ENCODE results near the gene DNMT3L.
"Not testable (repeated sequence)": the region's sequence is repeated elsewhere in the genome, so short reads cannot be mapped to it uniquely, and the experiment has no call there.

The DNMT3L gene

GRCh38 chr21:44269090-44269489 lies 7.4 kb upstream of the DNMT3L start:
- no peaks in the 10 kb centered on the region for H3K36me3 Mint-ChIP-seq
- no peak overlapping the region for H3K27ac Mint-ChIP-seq
- H3K4me1 Mint-ChIP-seq = no peaks in the 10 kb centered on the region
- no peak for DNase-seq (ENCODE audit: low spot score in 2 of 2)
- no peak for ATAC-seq
- H3K9me3 Mint-ChIP-seq = no peaks in the 10 kb centered on the region
- no peak overlapping the region for H3K4me3 Mint-ChIP-seq

GRCh38 chr21:44267655-44268142 lies 6.0 kb upstream of the DNMT3L start:
- ATAC-seq = peak; percentile 50

DNA sequence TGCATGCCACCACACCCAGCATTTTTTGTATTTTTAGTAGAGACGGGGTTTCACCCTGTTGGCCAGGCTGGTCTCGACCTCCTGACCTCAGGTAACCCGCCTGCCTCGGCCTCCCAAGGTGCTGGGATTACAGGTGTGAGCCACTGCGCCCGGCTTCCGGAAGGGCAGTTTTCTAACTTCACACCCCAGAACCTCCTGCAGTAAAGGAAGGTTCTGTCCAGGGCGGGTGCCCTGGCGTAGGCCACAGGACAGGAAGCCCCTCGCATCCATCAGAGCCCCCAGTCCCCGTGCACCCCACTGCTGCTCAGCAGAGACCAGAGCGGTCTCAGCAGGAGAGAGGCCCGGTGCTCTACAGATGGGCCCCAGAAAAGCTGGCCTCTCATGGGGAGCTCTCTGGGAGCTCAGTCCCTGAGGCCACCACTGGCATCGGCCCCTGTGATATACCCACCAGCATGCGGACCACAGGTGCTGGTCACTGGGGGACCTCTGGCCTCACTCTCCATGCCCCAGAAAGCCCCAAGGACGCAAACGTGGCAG lies 4.1 kb upstream of the DNMT3L start:
- DNase-seq (ENCODE audit: low spot score in 2 of 2) (no peak), ATAC-seq (no peak)
- Mint-ChIP-seq H3K4me1 (no peaks in the 10 kb centered on the region), H3K27ac (no peak overlapping the region), H3K36me3 (no peaks in the 10 kb centered on the region), H3K4me3 (no peak overlapping the region), H3K9me3 (no peaks in the 10 kb centered on the region)

More at GRCh38 chr21:44267655-44268142, 6.0 kb upstream of the DNMT3L start:
- Mint-ChIP-seq H3K36me3 (no peaks in the 10 kb centered on the region), H3K9me3 (no peaks in the 10 kb centered on the region), H3K4me3 (no peak overlapping the region), H3K4me1 (no peaks in the 10 kb centered on the region), H3K27ac (no peak overlapping the region)
- no peak for DNase-seq (ENCODE audit: low spot score in 2 of 2)

DNA sequence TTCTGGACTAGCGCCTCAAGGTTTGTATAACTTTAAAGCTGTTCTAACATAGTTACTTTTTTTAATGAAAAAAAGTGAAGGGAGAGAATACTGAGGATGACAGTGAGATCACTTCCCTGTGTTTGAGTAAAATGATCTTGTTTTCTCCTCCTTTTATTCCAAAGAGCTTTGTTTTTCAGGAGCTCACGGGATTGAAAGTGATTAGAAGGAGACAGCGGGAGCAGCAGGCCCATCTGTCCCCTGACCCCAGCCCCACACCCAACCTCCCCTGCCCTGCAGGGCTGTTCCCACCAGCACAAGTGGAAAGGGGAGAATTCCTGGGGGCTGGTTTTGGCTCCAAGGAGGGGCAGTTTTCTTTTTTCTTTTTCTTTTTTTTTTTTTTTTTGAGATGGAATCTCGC lies 2.1 kb upstream of the DNMT3L start:
- no peak overlapping the region for H3K27ac Mint-ChIP-seq
- no peaks in the 10 kb centered on the region for H3K4me1 Mint-ChIP-seq

DNA sequence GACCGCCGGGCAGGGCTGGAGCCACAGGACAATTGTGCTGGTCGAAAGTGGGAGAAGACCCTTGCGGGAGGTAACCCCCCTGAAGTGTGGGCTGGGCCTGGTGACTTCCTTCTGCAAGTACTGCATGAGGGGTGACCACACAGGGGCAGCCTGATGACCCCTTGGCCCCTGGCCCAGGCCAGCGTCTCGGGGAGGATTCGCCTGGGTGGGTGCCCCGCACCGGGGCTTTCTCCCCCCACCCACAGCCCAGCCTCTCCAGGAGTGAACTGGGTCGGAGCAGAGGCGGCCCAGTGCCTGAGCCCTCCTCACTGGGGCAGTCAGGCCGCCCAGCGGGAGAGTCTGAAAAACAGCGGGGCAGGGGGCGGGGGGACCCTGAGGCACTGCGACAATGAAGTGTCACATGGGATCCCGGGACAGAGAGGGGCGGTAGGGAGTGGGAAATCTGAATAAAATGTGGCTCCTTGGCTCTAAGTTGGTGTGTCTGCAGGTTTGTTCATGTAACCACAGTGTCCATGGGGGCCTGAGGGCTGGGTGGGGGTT lies 1.6 kb upstream of the DNMT3L start:
- no peak for ATAC-seq
- no peak overlapping the region for H3K4me3 Mint-ChIP-seq
- H3K9me3 Mint-ChIP-seq = no peaks in the 10 kb centered on the region

More for the DNA sequence above, 2.1 kb upstream of the DNMT3L start:
- H3K4me3 Mint-ChIP-seq = no peak overlapping the region
- no peaks in the 10 kb centered on the region for H3K9me3 Mint-ChIP-seq
- DNase-seq (ENCODE audit: low spot score in 2 of 2) (no peak), ATAC-seq (no peak)
- no peaks in the 10 kb centered on the region for H3K36me3 Mint-ChIP-seq

GRCh38 chr21:44262338-44263056 lies 800 bp upstream of the DNMT3L start:
- no peak for ATAC-seq
- no peak overlapping the region for H3K27ac Mint-ChIP-seq
- no peaks in the 10 kb centered on the region for H3K4me1 Mint-ChIP-seq
- no peaks in the 10 kb centered on the region for H3K36me3 Mint-ChIP-seq
- no peaks in the 10 kb centered on the region for H3K9me3 Mint-ChIP-seq
- DNase-seq (ENCODE audit: low spot score in 2 of 2) = no peak
- H3K4me3 Mint-ChIP-seq = no peak overlapping the region

More for the DNA sequence above, 1.6 kb upstream of the DNMT3L start:
- no peak for DNase-seq (ENCODE audit: low spot score in 2 of 2)
- Mint-ChIP-seq H3K27ac (no peak overlapping the region), H3K36me3 (no peaks in the 10 kb centered on the region), H3K4me1 (no peaks in the 10 kb centered on the region)

DNA sequence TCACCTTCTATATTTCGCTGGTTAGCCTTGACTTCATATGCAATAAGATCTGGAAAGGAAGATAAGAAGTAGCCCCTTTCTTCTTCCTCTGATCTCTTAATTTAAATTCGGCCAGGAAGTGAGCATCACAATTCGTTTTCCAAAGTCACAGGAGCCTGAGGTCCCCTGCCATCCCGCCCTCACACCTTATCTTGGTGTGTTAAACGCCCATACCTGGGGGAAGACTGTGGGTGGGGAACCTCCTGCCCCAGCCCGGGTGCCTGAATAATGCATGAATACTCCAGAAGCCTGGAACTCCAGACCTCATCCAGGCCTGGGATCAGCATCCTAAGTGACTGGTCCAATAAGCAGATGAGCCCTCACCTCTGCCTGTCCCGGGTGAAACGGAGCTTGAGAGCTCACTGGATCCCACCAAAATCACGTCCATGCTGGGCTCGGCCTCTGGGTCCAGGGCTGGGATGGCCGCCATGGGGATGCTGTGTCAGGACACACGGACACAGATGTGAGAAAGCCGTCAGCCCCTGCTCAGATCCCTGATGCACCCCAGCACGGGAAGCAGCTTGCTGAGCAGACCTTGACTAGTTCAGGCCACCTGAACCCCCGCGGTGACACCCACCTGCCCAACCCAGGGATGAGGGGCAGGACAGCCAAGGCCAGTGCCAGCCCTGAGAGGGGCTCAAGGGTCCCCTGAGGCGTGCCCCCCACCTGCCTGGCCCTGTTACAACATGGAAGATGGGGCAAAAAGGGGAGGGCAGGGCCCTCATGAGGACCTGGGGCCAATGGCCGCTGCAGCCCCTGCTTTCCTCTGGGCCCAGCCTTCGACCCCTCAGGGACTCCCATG lies 686 bp downstream of the DNMT3L start:
- no peak for ATAC-seq
- Mint-ChIP-seq H3K4me3 (no peak overlapping the region), H3K27ac (no peak overlapping the region), H3K9me3 (no peaks in the 10 kb centered on the region), H3K36me3 (no peaks in the 10 kb centered on the region), H3K4me1 (no peaks in the 10 kb centered on the region)
- DNase-seq (ENCODE audit: low spot score in 2 of 2) = no peak

DNA sequence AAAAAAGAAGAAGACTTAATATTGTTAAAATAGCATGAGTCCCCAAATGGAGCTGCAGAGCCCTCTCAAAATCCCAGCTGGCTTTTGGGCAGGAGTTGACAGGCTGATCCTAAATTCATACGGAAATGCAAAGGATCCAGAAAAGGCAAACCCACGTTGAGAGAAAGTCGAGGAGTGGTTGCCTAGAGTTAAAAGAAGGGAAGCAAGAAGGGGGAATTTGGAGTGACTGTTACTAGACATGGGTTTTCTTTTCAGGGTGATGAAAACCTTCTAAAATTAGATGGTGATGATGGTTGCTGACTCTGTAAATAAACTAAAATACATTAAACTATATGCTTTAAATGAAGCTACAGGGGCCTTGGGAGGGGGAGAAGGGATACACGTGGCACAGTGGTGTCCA lies 1.6 kb downstream of the DNMT3L start:
- Mint-ChIP-seq H3K9me3 (no peaks in the 10 kb centered on the region), H3K4me1 (no peaks in the 10 kb centered on the region), H3K36me3 (no peaks in the 10 kb centered on the region), H3K4me3 (no peak overlapping the region), H3K27ac (no peak overlapping the region)
- ATAC-seq (no peak), DNase-seq (ENCODE audit: low spot score in 2 of 2) (no peak)

DNA sequence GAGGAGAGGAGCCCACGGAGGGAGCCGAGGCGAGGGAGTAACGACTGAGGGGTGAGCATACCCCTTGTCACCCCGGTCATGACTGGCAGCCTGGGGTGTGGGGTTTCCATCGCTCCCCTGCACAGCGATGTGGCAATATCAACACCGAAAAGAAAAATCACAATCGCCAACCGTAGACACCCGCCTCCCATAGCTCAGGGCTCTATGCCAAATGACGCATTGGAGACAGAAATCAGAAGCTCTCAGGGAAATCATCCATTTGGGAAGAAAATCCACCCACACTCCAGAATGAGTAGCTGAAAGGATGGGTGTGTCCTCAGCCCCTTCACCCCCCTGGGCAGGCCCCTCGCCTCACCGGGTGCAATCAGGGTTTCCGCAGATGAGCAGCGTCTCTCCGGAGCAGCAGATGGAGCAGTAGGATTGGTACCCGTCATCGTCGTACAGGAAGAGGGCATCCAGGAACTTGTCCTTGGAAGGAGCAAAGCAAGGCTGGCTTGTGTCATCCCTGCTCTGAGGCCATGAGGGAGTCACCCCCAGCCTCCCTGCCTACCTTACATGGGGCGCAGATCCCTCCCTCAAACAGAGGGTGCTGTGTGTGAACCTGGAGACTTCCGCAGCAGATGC lies 2.5 kb downstream of the DNMT3L start:
- no peak overlapping the region for H3K27ac Mint-ChIP-seq
- H3K36me3 Mint-ChIP-seq = no peaks in the 10 kb centered on the region
- DNase-seq (ENCODE audit: low spot score in 2 of 2) (no peak), ATAC-seq (no peak)
- H3K9me3 Mint-ChIP-seq = no peaks in the 10 kb centered on the region
- no peaks in the 10 kb centered on the region for H3K4me1 Mint-ChIP-seq
- H3K4me3 Mint-ChIP-seq = no peak overlapping the region

DNA sequence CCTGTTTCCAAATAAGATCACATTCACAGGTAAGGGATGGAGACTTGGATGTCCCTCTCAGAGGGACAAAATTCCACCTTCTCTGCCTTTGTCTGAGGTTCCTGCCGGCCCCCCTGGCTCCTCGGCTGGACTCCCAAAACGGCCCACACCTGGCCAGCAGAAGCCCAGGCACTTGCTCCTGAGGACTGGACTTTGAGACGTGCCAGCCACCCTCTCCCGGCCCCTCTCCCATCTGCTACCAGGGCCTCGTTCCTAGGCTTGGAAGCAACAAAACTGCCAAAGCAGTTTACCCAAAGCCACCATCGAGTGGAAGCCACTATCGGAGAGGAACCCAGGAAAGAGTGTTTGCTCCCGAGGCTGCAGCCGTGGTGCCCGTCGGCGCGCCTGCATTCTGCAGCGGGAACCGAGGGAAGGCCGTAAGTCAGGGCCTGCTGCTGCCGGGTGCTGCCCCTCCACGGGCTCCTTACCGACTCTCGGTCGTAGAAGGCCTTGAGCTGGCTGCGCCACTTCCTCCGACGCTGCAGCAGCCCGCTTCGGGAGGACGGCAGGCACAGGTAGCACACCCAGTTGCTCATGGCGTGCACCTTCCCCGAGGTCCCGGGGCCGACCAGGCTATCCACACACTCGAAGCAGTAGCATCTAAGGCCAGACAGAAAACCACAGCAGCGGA lies 3.5 kb downstream of the DNMT3L start:
- Mint-ChIP-seq H3K4me3 (no peak overlapping the region), H3K36me3 (no peaks in the 10 kb centered on the region), H3K4me1 (no peaks in the 10 kb centered on the region), H3K9me3 (no peaks in the 10 kb centered on the region), H3K27ac (no peak overlapping the region)
- DNase-seq (ENCODE audit: low spot score in 2 of 2) (no peak), ATAC-seq (no peak)

GRCh38 chr21:44255511-44255981 lies 6.2 kb downstream of the DNMT3L start:
- no peaks in the 10 kb centered on the region for H3K4me1 Mint-ChIP-seq
- H3K4me3 Mint-ChIP-seq = no peak overlapping the region
- ATAC-seq (no peak), DNase-seq (ENCODE audit: low spot score in 2 of 2) (no peak)
- H3K9me3 Mint-ChIP-seq = no peaks in the 10 kb centered on the region
- no peak overlapping the region for H3K27ac Mint-ChIP-seq
- H3K36me3 Mint-ChIP-seq = no peaks in the 10 kb centered on the region

DNA sequence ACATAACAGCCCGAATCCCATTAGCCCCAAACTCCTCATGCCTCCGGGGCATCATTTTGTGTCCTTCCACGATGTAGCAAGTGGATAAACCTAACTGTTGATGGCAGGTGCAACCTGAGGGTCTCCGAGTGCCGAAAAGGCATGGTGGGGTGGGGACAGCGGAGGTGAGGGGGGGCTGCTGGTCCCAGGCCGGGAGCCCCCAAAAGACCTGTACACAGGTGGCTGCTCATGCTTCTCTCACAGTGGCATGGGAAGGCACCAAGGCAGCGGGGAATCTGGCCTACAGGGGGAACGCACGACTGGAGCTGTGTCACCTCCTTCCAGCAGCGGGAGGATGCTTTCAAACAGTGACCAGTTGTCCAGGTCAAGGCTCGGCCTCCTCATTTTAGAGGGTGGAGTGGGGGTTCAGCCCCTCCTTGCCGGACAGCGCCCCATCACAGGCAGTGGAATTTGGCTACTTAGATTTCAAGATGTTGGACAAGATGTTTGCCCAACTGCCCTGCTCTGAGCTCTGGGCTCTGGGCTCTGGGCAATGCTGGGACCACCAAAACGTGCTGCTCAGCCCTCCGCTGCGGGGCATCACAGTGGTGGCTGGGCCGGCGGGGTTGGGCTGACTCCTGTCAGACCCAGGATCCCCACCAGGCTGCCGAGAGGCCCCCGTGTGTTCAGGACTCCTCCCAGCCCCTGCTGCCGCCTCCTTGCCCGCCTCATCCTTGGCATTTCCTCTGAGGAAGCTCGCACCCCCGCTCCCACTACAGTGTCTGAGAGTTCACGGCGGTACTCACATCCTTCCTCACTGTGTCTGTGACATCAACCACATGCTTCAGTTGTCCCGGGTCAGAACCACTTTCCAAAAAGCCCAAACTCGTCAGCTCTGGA lies 7.6 kb downstream of the DNMT3L start:
- no peaks in the 10 kb centered on the region for H3K4me1 Mint-ChIP-seq
- H3K9me3 Mint-ChIP-seq = no peaks in the 10 kb centered on the region
- DNase-seq (ENCODE audit: low spot score in 2 of 2) (peak in 1 of 2 donors; percentile 15), ATAC-seq (no peak)
- no peak overlapping the region for H3K4me3 Mint-ChIP-seq
- peak overlapping the region; percentile 29 for H3K27ac Mint-ChIP-seq
- H3K36me3 Mint-ChIP-seq = no peaks in the 10 kb centered on the region

DNA sequence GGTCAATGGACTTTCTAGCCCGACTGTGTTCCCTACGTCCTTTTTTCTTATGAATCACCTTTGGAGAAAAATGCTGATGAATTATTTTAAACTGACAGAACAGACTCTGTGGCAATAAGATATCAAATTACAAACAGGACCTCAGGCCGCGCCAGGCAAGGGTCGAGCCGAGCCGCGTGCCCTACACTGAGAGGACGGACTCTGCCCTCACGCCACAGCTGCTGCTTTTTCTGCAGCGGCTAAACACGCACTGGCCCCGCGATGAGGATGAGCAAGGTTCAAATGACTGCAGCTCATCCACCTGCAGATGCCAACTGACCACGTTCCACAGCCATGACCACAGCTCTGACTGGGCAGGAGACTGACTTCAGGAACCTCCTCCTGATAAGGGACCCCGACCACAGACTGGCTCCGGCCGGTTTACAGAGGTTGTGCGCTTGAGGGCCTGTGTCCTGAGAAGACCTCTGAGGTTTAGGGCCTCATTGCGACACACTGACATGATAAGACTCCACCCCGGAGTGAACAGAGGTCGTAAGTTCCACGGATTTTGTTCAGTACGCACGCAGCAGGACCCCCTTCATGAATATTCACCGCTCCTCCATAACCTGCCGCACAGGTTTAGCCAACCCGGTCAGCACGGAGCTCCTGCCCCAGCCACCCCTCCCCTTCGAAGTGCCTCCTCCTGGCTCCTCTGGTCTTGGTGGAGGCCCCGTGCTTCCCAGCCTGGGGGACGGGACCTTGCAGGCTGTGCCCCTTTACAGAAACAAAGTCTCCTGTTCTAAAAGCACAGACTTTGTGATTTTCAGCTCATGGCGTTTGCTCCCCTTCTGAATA lies 12.3 kb downstream of the DNMT3L start:
- H3K4me3 Mint-ChIP-seq; DNase-seq (ENCODE audit: low spot score in 2 of 2); H3K27ac Mint-ChIP-seq; ATAC-seq; H3K4me1 Mint-ChIP-seq; H3K36me3 Mint-ChIP-seq; H3K9me3 Mint-ChIP-seq: not testable (repeated sequence)

Data from stimulated activated effector memory CD8-positive, alpha-beta T cell treated with anti-CD3 and anti-CD28 coated beads, Interleukin-12 subunit alpha, Interleukin-12 subunit beta, amount 100 ng/mL, for 72 hours (primary cell).